ENCODE results near the gene H1-8.
"Not testable (repeated sequence)": the region's sequence is repeated elsewhere in the genome, so short reads cannot be mapped to it uniquely, and the experiment has no call there.

Gene H1-8, protein sequence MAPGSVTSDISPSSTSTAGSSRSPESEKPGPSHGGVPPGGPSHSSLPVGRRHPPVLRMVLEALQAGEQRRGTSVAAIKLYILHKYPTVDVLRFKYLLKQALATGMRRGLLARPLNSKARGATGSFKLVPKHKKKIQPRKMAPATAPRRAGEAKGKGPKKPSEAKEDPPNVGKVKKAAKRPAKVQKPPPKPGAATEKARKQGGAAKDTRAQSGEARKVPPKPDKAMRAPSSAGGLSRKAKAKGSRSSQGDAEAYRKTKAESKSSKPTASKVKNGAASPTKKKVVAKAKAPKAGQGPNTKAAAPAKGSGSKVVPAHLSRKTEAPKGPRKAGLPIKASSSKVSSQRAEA

GRCh38 chr3:129543156-129543790, at the start of gene H1-8:
H1-8 (plus strand) TSS chr3:129543175; CDS start chr3:129543219, 44 bp downstream.
- no peak for DNase-seq

DNA sequence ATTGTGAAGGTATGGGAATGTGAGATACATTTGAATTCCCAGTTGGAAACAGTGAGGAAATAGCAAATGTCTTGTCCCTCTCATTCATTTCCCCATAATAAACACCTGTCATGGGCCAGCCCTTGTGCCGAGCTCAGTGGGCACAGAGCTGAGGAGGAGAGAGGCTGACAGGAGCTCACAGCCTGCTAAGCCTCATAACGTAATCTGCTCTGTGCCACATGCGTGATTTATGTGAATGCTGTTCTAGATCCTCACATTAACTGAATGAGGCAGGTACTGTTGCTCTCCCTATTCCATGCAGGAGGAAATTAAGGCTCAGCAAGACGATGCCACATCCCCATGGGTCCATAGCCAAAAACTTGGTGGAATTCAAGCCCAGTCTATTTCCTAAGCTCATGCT, 49.8 kb upstream of the H1-8 start:
- no peak for DNase-seq

DNA sequence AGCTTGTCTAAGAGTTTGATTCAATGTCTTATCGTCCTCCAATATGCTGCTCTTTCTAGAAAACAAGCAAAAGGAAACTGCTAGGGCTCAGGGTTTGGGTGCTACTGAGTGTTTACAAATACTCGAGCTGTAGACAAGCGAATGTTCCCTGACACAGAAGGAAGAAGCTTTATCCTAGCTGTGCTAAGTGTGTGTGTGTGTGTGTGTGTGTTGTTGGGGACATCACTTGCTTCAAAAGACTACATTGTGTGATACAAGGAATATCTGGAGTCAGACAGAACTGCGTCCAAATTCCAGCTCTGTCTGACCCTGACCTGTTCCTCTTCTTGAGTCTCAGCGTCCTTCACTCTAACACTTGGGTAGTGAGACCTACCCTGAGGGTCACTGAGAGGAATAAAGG, 48.5 kb upstream of the H1-8 start:
- not testable (repeated sequence) for DNase-seq

DNA sequence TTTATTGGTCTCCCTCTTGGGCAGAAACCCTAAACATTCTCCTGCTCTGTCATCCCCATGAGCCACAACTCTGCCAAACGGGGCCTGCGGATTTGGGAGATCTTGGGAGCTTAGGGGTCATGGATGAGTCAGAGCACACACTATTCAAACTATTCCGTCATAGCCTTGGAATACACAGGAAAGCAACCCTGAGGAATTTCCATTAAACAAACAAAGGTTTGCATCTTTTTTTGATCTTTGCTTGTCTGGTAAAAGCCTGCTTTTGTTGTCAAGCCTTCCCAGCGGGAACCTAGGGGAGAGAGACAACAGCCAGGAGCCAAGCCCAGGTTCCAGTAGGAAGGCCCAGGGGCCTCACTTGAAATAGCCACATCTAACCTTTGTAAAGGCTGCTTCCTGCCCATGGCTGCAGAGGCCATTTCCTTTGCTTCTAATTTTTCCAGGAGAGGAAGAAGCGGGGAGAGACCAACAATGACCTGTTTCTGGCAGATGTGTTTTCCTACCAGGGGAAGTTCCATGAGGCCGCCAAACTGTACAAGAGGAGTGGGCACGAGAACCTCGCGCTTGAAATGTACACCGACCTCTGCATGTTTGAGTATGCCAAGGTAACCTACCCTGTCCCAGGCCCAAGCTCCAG, 47.9 kb upstream of the H1-8 start:
- not testable (repeated sequence) for DNase-seq

- not testable (repeated sequence) for DNase-seq
These were observed 45.1 kb upstream of the H1-8 start for GRCh38 chr3:129497876-129498275.

- not testable (repeated sequence) for DNase-seq
These were observed 44.1 kb upstream of the H1-8 start for GRCh38 chr3:129498603-129499488.

DNA sequence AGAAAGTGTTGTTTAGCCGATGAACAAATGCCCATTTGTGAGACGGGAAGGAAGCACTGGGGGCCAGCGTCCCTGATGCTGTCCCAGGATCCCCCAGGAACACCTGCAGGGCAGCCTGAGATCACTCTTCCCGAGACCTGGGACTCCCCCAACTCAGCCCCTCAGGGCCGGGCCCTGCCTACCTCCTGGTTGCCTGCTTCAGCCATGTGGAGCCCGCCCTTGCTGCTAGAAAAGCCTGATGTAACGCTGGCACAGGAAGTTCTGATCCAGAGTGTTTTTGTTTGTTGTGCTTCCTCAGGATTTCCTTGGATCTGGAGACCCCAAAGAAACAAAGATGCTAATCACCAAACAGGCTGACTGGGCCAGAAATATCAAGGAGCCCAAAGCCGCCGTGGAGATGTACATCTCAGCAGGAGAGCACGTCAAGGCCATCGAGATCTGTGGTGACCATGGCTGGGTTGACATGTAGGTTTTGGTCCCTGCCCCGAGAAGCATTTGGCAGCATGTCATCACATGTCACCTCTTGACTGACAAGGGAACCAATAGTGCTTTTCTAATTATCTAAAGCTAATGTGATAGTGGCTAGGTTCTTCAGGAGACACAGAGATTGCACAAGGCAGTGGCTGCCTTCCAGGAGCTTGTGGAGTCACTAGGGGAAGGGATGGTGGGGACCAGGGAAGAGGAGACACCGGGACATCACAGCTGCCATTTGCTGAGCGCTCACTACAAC, 43.2 kb upstream of the H1-8 start:
- DNase-seq = not testable (repeated sequence)

GRCh38 chr3:129500334-129500658, 42.7 kb upstream of the H1-8 start:
- no peak for DNase-seq

DNA sequence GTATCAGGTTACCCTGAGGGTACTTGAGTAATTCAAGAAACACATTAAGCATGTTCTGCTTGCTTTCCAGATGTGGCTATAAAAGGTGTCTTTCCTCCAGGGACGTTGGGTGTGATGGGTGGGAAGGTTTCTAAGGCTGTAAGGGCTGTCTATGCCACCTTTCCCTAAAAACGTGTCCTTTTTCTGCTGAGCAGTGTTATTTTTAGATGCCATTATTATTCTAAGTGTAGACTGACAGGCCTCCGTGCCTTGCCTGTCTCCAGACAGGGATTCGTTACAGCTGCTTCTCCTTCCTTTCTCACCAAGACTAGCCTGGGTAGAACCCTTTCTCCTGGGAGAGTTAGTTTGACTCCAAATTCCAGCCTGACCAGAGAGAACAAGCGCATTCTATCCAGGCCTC, 41.3 kb upstream of the H1-8 start:
- no peak for DNase-seq

DNA sequence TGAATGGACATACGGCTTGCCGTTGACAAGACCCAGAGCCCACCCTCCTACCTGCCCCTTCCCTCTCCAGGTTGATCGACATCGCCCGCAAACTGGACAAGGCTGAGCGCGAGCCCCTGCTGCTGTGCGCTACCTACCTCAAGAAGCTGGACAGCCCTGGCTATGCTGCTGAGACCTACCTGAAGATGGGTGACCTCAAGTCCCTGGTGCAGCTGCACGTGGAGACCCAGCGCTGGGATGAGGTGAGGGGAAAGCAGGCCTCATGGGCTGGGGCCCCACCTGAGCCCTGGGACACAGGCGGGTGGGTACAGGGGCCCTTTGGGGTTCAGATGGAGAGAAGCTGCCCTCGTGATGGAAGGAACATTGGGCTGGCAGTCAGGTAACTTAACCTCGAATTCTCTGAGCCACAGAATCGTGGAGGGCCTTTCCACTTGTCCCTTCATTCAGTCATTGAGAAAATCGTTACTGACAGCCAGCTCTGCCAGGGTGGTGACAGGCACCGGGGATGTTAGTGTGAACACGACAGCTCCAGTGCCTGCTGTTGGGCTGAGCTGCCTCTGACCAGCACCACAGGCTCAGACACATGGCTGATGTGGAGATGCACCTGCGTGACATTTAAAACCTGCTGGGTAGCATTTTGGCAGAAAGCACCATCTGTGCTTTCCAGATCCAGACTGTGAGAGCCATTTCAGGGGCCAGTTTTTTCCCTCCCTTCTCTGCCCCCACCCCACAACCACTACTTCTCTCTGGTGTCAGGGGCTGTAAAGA, 40.1 kb upstream of the H1-8 start:
- DNase-seq = no peak

DNA sequence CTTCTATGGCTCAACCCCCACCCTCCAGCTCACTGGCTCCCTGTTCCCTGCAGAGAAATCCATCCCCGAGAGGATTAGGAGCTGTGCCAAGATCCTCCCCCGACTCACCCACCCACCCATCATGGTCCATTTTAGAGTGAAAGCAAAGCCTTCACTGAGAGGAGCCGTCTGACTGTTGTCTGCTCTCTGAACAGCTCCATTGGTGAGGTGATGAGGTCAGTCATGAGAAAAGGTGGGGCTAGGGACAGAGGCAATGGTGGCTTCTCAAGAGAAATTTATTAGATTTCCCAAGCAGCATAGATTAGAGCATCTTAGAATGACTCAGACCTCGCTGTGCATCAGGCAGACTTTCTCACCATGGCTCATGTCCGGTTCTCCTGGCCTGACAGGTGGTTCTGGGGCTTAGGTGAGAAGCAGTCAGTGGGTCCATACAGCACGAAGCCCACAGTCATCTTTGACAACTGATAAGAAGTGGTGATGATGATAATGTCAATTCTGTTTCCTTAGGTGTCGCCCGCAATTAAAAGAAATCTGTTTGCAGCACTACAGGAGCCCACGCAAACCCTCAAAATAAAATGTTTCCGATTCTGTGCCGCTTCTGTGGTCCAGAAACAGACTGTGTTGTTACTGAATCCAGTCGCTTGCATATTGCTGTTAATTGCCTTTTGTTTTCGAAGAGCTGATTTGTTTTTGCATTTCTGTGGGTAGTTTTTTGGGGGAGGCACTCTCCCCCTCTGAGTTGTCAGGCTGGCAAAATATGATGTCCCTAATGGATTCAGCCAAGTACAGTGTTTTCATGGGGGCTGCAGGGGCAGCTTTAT, 39.3 kb upstream of the H1-8 start:
- DNase-seq = no peak

- no peak for DNase-seq
These were observed 38.4 kb upstream of the H1-8 start for GRCh38 chr3:129504471-129505100.

DNA sequence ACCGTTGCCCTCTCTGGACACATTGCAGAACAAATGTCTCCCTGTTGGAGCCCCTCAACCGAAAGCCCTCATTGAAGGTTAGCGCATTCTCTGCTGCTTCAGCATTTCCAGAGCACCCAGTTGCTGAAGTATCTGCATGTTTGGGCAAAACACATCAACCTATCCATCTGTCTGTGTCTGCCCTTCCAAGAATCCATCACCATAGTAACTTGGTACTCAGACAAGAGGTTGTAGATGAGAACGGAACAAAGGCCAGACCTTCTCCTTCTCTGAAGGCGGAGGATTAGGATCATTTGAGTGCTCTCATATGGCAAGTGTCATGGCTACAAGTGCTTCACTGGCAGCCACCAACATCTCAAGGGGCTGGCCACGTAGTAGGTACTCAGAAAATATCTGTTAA, 37.6 kb upstream of the H1-8 start:
- DNase-seq = no peak

GRCh38 chr3:129506231-129506742, 36.7 kb upstream of the H1-8 start:
- no peak for DNase-seq

DNA sequence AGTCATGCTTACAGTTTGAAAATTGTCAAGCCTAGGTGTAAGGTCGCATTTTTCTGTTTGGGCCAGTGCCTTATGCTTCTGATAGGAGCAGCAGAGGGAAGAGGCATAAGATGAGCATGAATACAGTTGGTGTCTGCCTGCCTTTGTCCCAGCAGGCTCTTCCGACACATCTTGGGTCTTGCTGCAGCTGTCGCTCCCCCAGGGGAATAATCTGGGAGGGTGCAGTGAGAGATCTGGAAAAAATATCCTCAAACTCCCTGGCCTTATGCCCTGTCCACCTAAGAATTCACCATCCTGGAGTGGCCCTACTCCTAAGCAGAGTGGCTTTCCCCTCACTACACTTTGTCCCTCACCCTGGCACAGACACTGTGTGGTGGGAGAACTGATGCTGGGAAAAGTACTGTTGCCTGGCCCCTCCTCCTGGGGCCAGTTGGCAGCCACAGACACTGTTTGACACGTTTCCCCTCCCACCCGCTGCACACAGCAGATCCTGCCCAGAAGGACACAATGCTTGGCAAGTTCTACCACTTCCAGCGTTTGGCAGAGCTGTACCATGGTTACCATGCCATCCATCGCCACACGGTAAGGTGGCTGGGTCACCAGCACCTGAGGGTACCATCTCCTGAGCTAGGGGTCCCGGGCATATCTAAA, 35.7 kb upstream of the H1-8 start:
- DNase-seq = no peak

DNA sequence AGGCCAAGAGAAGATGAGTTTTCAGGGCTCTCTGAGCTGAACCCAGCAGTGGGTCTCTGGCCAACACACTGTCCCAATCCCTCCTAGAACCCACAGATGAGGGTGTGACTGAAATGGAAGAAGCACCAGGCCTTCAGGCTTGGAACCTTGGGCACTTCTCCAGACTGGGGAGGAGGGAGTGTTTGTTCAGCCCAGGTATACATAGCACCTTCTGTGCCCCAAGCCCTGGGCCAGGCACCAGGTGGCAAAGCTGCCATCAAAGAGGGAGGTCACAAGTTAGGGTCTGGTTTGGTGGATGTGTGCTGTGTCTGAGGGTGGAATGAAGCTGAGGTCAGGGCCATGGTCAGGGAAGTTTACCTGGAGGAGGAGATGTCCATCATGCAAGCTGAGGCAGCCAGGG, 30.4 kb upstream of the H1-8 start:
- DNase-seq = no peak

DNA sequence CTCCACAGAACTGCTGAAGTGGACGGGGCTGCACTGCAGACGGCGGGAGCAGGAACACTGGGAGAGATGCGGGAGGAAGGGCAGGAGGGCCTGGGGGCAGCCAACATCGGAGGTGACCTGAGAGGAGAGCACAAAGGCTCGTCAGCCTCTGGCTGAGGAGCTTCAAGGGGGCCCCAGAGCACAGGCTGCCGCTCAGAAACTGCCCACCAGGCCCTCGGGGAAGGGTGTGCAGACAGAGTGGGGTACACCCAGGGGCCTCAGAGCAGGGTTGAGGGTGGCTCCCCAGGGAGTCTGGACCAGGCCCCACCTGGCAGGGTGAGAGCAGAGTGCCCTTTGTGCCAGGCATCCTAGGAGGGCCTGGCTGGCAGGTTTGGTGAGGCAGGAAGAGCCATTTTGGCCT, 29.3 kb upstream of the H1-8 start:
- no peak for DNase-seq

GRCh38 chr3:129514110-129514509, 28.9 kb upstream of the H1-8 start:
- no peak for DNase-seq

GRCh38 chr3:129514563-129514962, 28.4 kb upstream of the H1-8 start:
- DNase-seq = no peak
